Right kidney (tissue), 1 donor: ENCODE data around the gene SLFN11.
"Not testable (repeated sequence)": the region's sequence is repeated elsewhere in the genome, so short reads cannot be mapped to it uniquely, and the experiment has no call there.

Experiments used
- DNase-seq: peaks from one replicate; pipeline ENCODE4 v3.0.0-alpha.2; 2016

SLFN11 gene

GRCh38 chr17:35361027-35361426 lies 12.4 kb downstream of the SLFN11 start:
- DNase-seq, result no peak

GRCh38 chr17:35359398-35359797 lies 14.0 kb downstream of the SLFN11 start:
- no peak for DNase-seq

- DNase-seq, result no peak
These were observed 21.1 kb downstream of the SLFN11 start for GRCh38 chr17:35352284-35352683.

DNA sequence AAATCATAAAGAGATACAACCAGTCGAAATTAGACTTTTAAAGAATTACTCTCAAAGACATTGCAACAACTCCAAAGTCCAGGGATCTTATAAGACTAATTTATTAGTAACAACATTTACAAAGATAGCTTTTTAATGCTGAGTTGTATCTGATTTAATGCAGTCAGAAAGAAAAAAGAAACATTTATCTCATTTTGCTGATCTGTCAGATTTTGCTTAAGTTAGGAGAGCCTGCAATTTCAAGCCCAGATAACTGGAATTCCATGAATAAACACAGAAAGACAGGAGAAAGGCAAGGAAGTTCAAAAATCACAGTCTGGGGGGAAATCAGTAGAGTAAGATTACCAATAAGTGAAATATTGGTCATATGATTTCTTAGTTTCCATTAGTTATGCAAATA lies 22.9 kb downstream of the SLFN11 start:
- DNase-seq, result no peak

DNA sequence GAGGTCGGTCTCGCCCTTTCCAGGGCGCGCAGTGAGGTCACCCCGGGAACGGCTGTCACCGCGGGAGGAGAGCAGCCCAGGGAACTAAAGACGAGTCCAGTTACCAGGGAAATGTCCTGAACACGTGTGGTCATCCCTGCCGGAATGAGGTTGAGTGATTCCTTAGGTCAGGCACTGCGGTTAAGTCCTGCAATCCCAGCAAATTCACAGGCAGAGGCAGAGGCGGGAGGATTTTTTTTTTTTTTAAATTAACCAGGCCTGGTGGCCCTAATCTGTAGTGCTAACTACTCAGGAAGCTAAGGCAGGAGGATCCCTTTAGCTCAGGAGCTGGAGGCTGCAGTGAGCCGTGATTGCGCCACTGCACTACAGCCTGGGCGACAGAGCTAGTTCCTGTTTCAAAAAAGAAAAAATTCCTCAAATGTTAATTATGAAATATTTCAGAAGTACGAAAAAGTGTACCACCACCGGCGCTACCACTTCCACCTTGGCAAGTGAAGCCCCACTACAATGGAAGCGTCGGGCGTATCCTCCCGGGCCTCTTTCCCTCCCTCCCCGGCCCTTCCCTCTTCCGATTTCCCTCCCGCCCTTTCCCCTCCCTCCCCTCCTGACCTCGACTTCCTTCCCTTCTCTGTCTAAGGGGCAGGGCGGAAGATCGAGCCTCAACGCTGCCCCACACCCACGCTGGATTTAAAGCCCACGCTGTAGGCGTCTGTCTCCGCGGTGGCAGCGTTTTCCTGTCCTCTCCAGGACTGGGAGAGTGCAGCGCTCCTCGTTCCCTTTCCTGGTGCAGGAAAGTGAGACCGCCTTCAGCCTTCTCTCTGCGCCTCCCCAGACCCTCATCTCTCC lies 27.3 kb downstream of the SLFN11 start:
- DNase-seq, result peak; percentile 48

DNA sequence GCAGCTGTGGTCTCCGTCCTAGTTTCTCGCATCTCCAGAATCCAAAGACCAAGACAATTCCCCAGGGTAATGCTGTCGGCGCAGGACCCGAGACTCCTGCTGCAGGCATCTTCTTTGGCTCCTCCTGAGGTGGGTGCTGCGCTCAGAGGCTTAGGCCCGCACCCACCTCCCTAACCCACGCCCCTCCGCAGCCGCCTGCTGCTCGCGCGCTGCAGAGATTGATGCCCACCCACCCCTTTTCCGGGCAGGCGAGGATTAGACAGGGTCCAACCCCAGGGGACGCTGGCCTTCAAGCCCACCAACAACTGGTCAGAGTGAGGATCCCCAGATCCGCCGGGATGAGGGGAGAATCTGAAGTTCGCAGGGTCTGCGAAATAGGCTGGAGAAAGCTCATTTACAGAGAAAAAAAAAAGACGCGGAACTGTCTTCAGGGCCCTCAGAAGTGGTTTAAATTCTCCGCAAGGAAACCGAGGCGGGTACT lies 27.9 kb downstream of the SLFN11 start:
- DNase-seq, result no peak

DNA sequence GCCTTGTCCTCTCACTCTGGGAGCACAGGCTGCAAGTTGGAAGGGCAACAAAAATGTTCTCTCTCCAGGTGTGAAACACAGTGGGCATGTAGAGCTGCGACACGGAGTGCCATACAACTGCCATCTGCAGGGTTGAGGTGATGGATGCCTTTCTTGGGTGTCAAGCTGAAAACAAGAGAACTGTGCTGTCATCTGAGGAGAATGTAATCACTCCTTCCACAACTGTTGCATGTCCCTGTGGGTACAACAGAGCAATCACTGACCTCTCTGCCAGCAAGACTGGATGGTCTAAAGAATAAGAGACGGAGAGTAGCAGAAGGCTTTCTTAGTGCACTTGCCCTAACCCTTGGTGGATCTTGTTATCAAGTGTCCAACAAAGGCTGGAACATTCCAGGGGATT lies 29.2 kb downstream of the SLFN11 start:
- DNase-seq, result no peak

- no peak for DNase-seq
These were observed 31.1 kb downstream of the SLFN11 start for GRCh38 chr17:35342276-35342675.

- DNase-seq, result no peak
These were observed 31.9 kb downstream of the SLFN11 start for GRCh38 chr17:35341411-35341992.

GRCh38 chr17:35338230-35338629 lies 35.2 kb downstream of the SLFN11 start:
- no peak for DNase-seq

DNA sequence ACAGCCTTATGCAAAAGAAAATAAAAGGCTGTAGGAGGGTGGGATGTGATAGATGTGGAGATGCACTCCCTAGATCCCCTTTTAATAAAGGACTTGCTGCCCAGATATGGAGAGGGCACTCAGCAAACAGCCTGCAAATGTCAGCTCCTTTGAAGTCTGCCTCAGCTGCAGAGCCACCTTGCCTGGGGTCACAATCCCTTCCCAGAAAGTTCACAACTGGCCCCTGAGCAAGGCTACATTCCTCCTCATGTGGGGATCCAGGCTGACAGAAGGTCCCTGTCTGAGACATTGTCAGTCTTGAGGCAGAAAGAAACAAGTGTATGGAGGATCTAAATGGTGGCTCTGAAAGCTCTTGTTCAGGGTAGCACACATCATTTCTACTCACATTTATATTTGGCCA lies 36.1 kb downstream of the SLFN11 start:
- no peak for DNase-seq

GRCh38 chr17:35333578-35333977 lies 39.8 kb downstream of the SLFN11 start:
- not testable (repeated sequence) for DNase-seq

GRCh38 chr17:35322749-35323148 lies 50.7 kb downstream of the SLFN11 start:
- no peak for DNase-seq

GRCh38 chr17:35315971-35316370 lies 57.5 kb downstream of the SLFN11 start:
- no peak for DNase-seq

- DNase-seq, result no peak
These were observed 58.1 kb downstream of the SLFN11 start for GRCh38 chr17:35315283-35315682.

DNA sequence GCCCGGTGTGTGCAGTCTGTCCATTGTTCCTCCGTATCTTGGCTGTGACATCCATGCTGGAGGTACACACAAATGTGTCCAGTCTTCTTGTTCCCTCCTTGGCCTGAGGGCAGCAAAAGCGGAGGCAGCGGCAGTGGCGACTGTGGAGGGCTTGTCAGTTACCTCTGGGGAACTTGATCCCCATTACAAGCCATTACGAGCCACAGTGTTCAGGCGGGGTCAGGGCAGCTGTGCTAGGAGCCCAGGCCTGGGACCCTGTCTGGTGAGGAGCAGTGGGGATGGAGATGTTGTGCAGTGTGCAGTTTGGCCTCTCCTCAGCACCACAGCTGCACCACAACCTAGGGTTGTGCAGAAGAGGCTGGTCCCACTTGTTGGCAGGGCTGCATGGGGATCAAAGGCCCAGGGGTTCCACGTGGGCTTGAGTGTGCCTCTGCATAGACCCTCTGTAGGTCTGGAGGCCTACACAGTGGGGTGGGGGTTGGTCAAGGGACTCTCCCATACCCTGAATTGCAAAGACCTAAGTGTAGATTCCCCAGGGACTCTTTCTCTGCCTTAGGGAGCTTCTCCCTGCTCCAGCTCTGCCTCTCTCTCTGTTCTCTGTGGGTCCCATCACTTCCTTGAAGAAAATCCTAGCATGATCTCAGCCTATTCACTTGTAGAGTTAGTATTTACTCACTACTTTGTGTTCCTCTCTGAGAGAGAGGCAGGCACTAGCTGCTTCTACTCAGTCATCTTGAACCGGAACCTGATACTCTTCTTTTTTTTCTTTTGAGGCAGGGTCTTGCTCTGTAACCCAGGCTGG lies 58.8 kb downstream of the SLFN11 start:
- DNase-seq, result no peak

DNA sequence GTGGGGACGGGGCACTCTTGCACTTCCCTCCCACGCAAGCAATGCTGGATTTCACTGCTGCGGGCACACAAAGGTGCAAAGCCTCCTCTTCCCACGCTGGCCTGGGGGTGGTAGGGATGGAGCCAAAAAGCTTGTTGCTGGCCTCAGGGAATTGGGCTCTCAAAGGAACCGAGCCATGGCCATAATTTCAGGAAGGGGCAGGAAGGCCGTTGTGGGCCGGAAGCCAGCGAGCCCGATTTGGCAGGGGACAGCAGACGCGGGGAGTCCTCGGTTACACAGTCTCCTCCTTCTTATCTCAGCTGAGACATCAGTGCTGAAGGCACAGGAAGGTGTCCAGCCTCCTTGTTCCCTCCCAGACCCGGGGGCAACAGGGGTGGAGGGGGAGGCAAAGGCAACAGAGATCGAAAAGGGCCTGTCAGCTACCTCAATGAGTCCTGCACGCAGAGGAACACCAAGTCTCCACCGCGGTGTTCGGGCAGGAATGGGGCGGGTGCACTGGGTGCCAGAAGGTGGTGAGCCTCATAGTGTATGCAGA lies 59.5 kb downstream of the SLFN11 start:
- DNase-seq, result peak; percentile 12

GRCh38 chr17:35312790-35313711 lies 60.4 kb downstream of the SLFN11 start:
- DNase-seq, result peak; percentile 52

DNA sequence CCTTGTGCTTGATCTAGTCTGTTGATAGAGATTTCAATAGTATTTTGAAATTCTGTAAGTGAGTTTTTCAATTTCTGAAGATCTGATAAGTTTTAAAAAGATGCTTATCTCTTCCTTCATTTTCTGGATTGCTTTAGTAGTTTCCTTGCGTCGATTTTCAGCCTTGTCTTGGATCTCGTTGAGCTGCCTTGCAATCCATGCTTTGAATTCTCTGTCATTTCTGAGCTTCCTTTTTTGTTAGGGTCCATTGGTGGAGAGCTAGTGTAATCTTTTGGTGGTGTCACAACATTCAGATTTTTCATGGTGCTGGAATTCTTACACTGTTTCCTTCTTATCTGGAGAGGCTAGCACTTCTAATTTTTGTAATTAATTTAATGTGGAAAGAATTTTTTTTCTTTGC lies 61.1 kb downstream of the SLFN11 start:
- no peak for DNase-seq

GRCh38 chr17:35309345-35309744 lies 64.1 kb downstream of the SLFN11 start:
- DNase-seq, result not testable (repeated sequence)
